Measurements from ENCODE around the gene ARFGAP1. TPM values are rescaled to one million over a fixed set of nuclear protein-coding genes. Genes with fewer than 3 reads are reported as not detected.

The ARFGAP1 gene
- total RNA-seq, 1 donor from 2014 or later, result 66.2 TPM

GRCh38 chr20:63292904-63293303 lies 20.3 kb downstream of the ARFGAP1 start, which contains the start of gene COL20A1:
Gene COL20A1 (plus strand): TSS chr20:63293186. CDS start chr20:63295108, 1,922 bp downstream.
- Histone ChIP-seq H3K36me3 (peaks cover 15% of the 10 kb centered on the region), H3K9me3 (no peaks in the 10 kb centered on the region), H3K4me1 (no peaks in the 10 kb centered on the region), H3K4me3 (no peak within 1 kb of the TSS), H3K27me3 (ENCODE audit: low read depth) (peaks cover 33% of the 10 kb centered on the region), H3K27ac (no peak within 1 kb of the TSS)
- intact Hi-C loops (cut with DNase I), result no loop called here
- no peak for TF ChIP-seq CTCF (IDR thresholded peaks at IDR 0.05)
- no peak for ATAC-seq
- DNase-seq, result no peak

GRCh38 chr20:63293456-63293855 lies 20.8 kb downstream of the ARFGAP1 start:
- intact Hi-C loops (cut with DNase I), result no loop called here
- H3K27me3 ChIP-seq (ENCODE audit: low read depth), result peaks cover 39% of the 10 kb centered on the region
- ATAC-seq, result no peak

GRCh38 chr20:63293871-63294535 lies 21.4 kb downstream of the ARFGAP1 start:
- Histone ChIP-seq H3K27ac (no peak overlapping the region), H3K9me3 (no peaks in the 10 kb centered on the region), H3K27me3 (ENCODE audit: low read depth) (peaks cover 44% of the 10 kb centered on the region), H3K4me3 (no peak overlapping the region), H3K4me1 (no peaks in the 10 kb centered on the region), H3K36me3 (peaks cover 4% of the 10 kb centered on the region)
- intact Hi-C loops (cut with DNase I), result no loop called here
- ATAC-seq (no peak), DNase-seq (no peak)
- TF ChIP-seq CTCF (IDR thresholded peaks at IDR 0.05), result no peak

More at GRCh38 chr20:63293456-63293855, 20.8 kb downstream of the ARFGAP1 start:
- H3K4me3 ChIP-seq, result no peak overlapping the region
- H3K27ac ChIP-seq, result no peak overlapping the region
- DNase-seq, result no peak
- H3K9me3 ChIP-seq, result no peaks in the 10 kb centered on the region
- H3K4me1 ChIP-seq, result no peaks in the 10 kb centered on the region
- TF ChIP-seq CTCF (IDR thresholded peaks at IDR 0.05), result no peak
- peaks cover 9% of the 10 kb centered on the region for H3K36me3 ChIP-seq

- no peak for ATAC-seq
- H3K36me3 ChIP-seq, result no peaks in the 10 kb centered on the region
These were observed 21.9 kb downstream of the ARFGAP1 start for GRCh38 chr20:63294536-63294900.

GRCh38 chr20:63295018-63295417 lies 22.4 kb downstream of the ARFGAP1 start:
- Histone ChIP-seq H3K4me3 (no peak overlapping the region), H3K27ac (no peak overlapping the region), H3K9me3 (no peaks in the 10 kb centered on the region), H3K36me3 (no peaks in the 10 kb centered on the region), H3K27me3 (ENCODE audit: low read depth) (peaks cover 52% of the 10 kb centered on the region), H3K4me1 (no peaks in the 10 kb centered on the region)
- no peak for TF ChIP-seq CTCF (IDR thresholded peaks at IDR 0.05)
- intact Hi-C loops (cut with DNase I), result no loop called here
- ATAC-seq (no peak), DNase-seq (no peak)

More at GRCh38 chr20:63294536-63294900, 21.9 kb downstream of the ARFGAP1 start:
- H3K27me3 ChIP-seq (ENCODE audit: low read depth), result peaks cover 49% of the 10 kb centered on the region
- H3K9me3 ChIP-seq, result no peaks in the 10 kb centered on the region
- no peak overlapping the region for H3K27ac ChIP-seq
- no peak for TF ChIP-seq CTCF (IDR thresholded peaks at IDR 0.05)
- DNase-seq, result no peak
- no peaks in the 10 kb centered on the region for H3K4me1 ChIP-seq
- H3K4me3 ChIP-seq, result no peak overlapping the region
- intact Hi-C loops (cut with DNase I), result no loop called here

Measured in lower lobe of right lung (tissue), 2 donors.